GM13977 (cell line): Measurements from ENCODE around the gene TNFAIP8.
"Not testable (repeated sequence)": the region's sequence is repeated elsewhere in the genome, so short reads cannot be mapped to it uniquely, and the experiment has no call there.

Experiments used
- DNase-seq: peaks from one replicate; pipeline ENCODE4 v3.0.0; 2012; ENCODE audit warnings: low spot score
- CTCF ChIP-seq: IDR thresholded peaks from 2 replicates; pipeline ENCODE4 v1.5.1; 2012; ENCODE audit warnings: mild to moderate bottlenecking, control low read depth; ENCODE audit not compliant: insufficient read depth; ENCODE audit errors: extremely low read depth, missing control alignments
- in situ Hi-C: fragments of 300-500 bp; cut with MboI; formaldehyde crosslinking; loops from one replicate; pipeline ENCODE4 v1.12.0; 2022; ENCODE audit warnings: low sequenced_read_pairs, low pct_unique_long_range_greater_than_20kb, mixed read lengths, inconsistent platforms; ENCODE audit not compliant: unreplicated experiment

TNFAIP8 gene

GRCh38 chr5:119439140-119439631 lies 83.4 kb downstream of the TNFAIP8 start:
- no peak for TF ChIP-seq CTCF
- no peak for DNase-seq
- in situ Hi-C loops = no loop called here

GRCh38 chr5:119439632-119440031 lies 83.8 kb downstream of the TNFAIP8 start:
- in situ Hi-C loops = not testable (repeated sequence)

GRCh38 chr5:119444643-119445042 lies 88.8 kb downstream of the TNFAIP8 start:
- in situ Hi-C loops, DNase-seq: not testable (repeated sequence)

More at GRCh38 chr5:119439632-119440031, 83.8 kb downstream of the TNFAIP8 start:
- DNase-seq = not testable (repeated sequence)

GRCh38 chr5:119445544-119445943 lies 89.7 kb downstream of the TNFAIP8 start:
- no peak for DNase-seq
- no peak for TF ChIP-seq CTCF
- in situ Hi-C loops = no loop called here
